WTC11 (cell line): ENCODE data around the gene FAM53B. TPM values are rescaled to one million over a fixed set of nuclear protein-coding genes. Genes with fewer than 3 reads are reported as not detected.

ENCODE experiments used
- ATAC-seq: fragments of 200-7000 bp; cut with Tn5 transposase; 2 replicates; pipeline ENCODE4 v1.10.0; 2021; ENCODE audit warnings: mild to moderate bottlenecking, moderate library complexity
- CTCF ChIA-PET: fragments of 300-600 bp; sonication (Branson Sonifier 250); formaldehyde crosslinking; loops from one replicate; lab custom pipeline; 2021; ENCODE audit warnings: antibody characterized with exemption; lab: Charles Lee
- POLR2A ChIA-PET: fragments of 350-600 bp; sonication (Branson Sonifier 250); formaldehyde crosslinking; loops from one replicate; lab custom pipeline; 2021; ENCODE audit warnings: antibody characterized with exemption; lab: Charles Lee
- DNase-seq: peaks from one replicate; pipeline ENCODE4 v3.0.0; 2021; ENCODE audit warnings: low spot score
- H3K27ac Mint-ChIP-seq: 2 replicates; pipeline ENCODE4 v1.8.0; 2021; ENCODE audit warnings: mixed read lengths
- H3K27me3 Mint-ChIP-seq: 2 replicates; pipeline ENCODE4 v1.8.0; 2021; ENCODE audit warnings: low read depth, mild to moderate bottlenecking, moderate library complexity, mixed read lengths
- H3K36me3 Mint-ChIP-seq: 2 replicates; pipeline ENCODE4 v1.8.0; 2021; ENCODE audit warnings: mixed read lengths
- H3K4me1 Mint-ChIP-seq: 2 replicates; pipeline ENCODE4 v1.8.0; 2022; ENCODE audit warnings: mixed read lengths
- H3K4me3 Mint-ChIP-seq: 2 replicates; pipeline ENCODE4 v1.8.0; 2021; ENCODE audit warnings: mild to moderate bottlenecking, moderate library complexity, mixed read lengths
- H3K9me3 Mint-ChIP-seq: 2 replicates; pipeline ENCODE4 v1.8.0; 2021; ENCODE audit warnings: mixed read lengths
- CREB1 ChIP-seq: sonication (generic); formaldehyde crosslinking; IDR thresholded peaks from 2 replicates; pipeline ENCODE4 v1.8.0; 2023; ENCODE audit warnings: mild to moderate bottlenecking, missing genetic modification reagents
- ELF4 ChIP-seq: sonication (generic); formaldehyde crosslinking; IDR thresholded peaks from 2 replicates; pipeline ENCODE4 v1.8.1; 2022; ENCODE audit warnings: low read depth, mild to moderate bottlenecking, moderate library complexity, missing genetic modification reagents
- ESRRA ChIP-seq: sonication (generic); formaldehyde crosslinking; IDR thresholded peaks from 2 replicates; pipeline ENCODE4 v1.8.1; 2022; ENCODE audit warnings: mild to moderate bottlenecking, missing genetic modification reagents, borderline replicate concordance
- FOXJ3 ChIP-seq: sonication (generic); formaldehyde crosslinking; IDR thresholded peaks from 2 replicates; pipeline ENCODE4 v1.9.0; 2021; ENCODE audit warnings: missing genetic modification reagents, mild to moderate bottlenecking, borderline replicate concordance
- NFE2L1 ChIP-seq: sonication (generic); formaldehyde crosslinking; IDR thresholded peaks from 2 replicates; pipeline ENCODE4 v1.8.1; 2023; ENCODE audit warnings: missing genetic modification reagents
- SP1 ChIP-seq: sonication (generic); formaldehyde crosslinking; conservative IDR thresholded peaks from 2 replicates; pipeline ENCODE4 v1.8.1; 2022; ENCODE audit warnings: missing genetic modification reagents
- ZNF138 ChIP-seq: sonication (generic); formaldehyde crosslinking; conservative IDR thresholded peaks from 2 replicates; pipeline ENCODE4 v1.8.1; 2022; ENCODE audit warnings: mild to moderate bottlenecking, moderate library complexity, missing genetic modification reagents
- ZNF317 ChIP-seq: sonication (generic); formaldehyde crosslinking; IDR thresholded peaks from 2 replicates; pipeline ENCODE4 v1.8.1; 2023; ENCODE audit warnings: low read depth, mild to moderate bottlenecking, moderate library complexity, missing genetic modification reagents, borderline replicate concordance
- total RNA-seq: library from RNA; stranded (reverse); gene quantifications from 3 replicates; pipeline ENCODE4 v1.2.3, GENCODE V29; 2021
- TF ChIP-seq, protein P1 (sequence below): sonication (generic); formaldehyde crosslinking; IDR thresholded peaks from 2 replicates; pipeline ENCODE4 v1.8.1; 2022; ENCODE audit warnings: low read depth, missing genetic modification reagents, borderline replicate concordance
- TF ChIP-seq, protein P2 (sequence below): sonication (generic); formaldehyde crosslinking; IDR thresholded peaks from 2 replicates; pipeline ENCODE4 v1.8.0; 2022; ENCODE audit warnings: mild to moderate bottlenecking, missing genetic modification reagents
- TF ChIP-seq, protein P3 (sequence below): fragments of 250-450 bp; sonication (Bioruptor Pico); IDR thresholded peaks from 2 replicates; pipeline ENCODE4 v1.9.0; 2021; ENCODE audit warnings: mild to moderate bottlenecking, borderline replicate concordance
- TF ChIP-seq, protein P4 (sequence below): sonication (generic); formaldehyde crosslinking; IDR thresholded peaks from 2 replicates; pipeline ENCODE4 v1.8.1; 2023; ENCODE audit warnings: mild to moderate bottlenecking, missing genetic modification reagents, moderate library complexity
- TF ChIP-seq, protein P5 (sequence below): sonication (generic); formaldehyde crosslinking; IDR thresholded peaks from 2 replicates; pipeline ENCODE4 v1.8.1; 2022; ENCODE audit warnings: mild to moderate bottlenecking, moderate library complexity, missing genetic modification reagents
- TF ChIP-seq, protein P6 (sequence below): fragments of 200-600 bp; IDR thresholded peaks from 2 replicates; pipeline ENCODE4 v1.8.0; 2022; ENCODE audit warnings: antibody characterized with exemption
- TF ChIP-seq, protein P7 (sequence below): fragments of 250-450 bp; sonication (Bioruptor Pico); IDR thresholded peaks from 2 replicates; pipeline ENCODE4 v1.9.0; 2021; ENCODE audit warnings: mild to moderate bottlenecking

FAM53B gene
- total RNA-seq, 1 experiment from 2014 or later = 21.3 TPM

DNA sequence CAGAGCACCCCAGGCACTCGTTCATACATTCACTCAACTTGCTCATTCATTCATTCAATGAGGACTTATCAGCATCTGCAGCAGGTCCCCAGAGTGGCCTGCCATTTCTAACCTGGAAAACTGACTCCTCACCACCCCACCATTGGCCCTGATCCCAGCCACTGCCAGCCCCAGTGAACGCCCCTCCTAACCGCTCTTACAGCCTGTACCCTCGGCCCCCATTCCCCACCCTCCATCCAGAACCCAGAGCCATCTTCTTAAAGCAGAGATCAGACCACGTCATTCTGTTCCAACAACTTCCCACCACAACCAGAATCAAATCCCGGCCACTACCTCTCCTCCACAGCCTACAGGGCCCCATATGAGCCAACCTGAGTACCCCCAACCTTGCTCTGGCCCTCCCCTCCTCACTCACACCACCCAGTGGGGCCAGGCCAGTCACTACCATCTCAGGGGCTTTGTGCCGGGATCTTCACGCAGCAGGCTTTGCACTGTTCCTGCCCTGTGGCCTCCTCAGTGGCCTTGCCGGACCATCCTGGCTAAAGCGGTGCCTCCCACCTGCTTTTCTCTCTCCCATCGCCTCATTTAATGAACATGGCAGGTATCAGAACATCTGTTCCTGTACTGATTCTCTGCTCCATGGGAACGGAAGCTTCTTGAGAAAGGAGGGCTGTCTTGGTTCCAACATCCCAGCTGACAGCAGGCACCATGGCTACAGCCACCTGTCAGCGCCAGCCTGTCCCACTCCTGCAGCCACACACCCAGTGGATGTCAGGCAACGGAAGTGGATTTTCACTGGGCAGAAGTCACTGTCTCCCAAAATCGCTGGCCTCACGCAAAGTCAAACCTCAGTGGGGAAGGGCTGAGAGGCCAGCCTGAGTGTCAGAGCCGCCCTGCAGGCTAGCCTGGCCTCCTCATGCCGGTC lies 45.4 kb downstream of the FAM53B start (continued):
- TF ChIP-seq, protein P1, sequence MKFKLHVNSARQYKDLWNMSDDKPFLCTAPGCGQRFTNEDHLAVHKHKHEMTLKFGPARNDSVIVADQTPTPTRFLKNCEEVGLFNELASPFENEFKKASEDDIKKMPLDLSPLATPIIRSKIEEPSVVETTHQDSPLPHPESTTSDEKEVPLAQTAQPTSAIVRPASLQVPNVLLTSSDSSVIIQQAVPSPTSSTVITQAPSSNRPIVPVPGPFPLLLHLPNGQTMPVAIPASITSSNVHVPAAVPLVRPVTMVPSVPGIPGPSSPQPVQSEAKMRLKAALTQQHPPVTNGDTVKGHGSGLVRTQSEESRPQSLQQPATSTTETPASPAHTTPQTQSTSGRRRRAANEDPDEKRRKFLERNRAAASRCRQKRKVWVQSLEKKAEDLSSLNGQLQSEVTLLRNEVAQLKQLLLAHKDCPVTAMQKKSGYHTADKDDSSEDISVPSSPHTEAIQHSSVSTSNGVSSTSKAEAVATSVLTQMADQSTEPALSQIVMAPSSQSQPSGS (CRISPR knock-in tag) = no peak
- no peak for TF ChIP-seq ELF4 (CRISPR knock-in tag)
- TF ChIP-seq, protein P2, sequence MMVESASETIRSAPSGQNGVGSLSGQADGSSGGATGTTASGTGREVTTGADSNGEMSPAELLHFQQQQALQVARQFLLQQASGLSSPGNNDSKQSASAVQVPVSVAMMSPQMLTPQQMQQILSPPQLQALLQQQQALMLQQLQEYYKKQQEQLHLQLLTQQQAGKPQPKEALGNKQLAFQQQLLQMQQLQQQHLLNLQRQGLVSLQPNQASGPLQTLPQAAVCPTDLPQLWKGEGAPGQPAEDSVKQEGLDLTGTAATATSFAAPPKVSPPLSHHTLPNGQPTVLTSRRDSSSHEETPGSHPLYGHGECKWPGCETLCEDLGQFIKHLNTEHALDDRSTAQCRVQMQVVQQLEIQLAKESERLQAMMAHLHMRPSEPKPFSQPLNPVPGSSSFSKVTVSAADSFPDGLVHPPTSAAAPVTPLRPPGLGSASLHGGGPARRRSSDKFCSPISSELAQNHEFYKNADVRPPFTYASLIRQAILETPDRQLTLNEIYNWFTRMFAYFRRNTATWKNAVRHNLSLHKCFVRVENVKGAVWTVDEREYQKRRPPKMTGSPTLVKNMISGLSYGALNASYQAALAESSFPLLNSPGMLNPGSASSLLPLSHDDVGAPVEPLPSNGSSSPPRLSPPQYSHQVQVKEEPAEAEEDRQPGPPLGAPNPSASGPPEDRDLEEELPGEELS = no peak

DNA sequence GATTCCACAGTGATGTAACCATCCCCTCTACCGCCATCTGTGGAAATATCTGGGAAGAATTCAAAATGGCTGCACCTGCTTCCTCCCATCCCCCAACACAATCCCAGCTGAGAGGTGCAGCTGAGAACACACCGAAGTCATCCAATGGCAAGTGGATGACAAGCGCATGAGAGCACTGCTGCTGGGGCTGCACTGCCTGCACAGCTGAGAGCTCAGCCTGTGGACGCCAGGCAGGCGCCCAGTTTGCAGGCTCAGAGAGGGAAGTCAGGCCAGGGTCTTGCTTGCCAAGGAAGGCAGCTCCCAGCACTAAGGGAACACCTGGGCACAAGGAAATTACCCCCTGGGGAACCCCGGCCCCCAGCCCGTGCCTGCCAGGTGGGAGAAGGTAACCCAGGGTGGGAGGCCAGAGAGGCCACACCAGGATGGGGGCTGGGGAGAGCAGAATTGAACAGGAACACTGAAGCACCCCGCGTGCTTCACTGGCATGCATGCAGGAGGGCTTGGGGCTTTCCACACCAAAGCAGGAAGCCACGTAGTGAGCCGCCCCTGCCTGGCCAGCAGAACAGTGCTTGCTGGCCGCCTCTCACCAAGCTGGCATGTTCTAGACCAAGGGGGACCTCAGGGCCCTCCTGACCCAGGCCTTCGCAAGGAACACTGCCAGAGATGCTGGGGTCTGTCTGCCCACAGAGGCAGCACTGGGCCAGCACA lies 46.2 kb downstream of the FAM53B start:
- no peak overlapping the region for H3K27ac Mint-ChIP-seq
- H3K9me3 Mint-ChIP-seq = no peaks in the 10 kb centered on the region
- H3K4me3 Mint-ChIP-seq = no peak overlapping the region
- peaks cover 12% of the 10 kb centered on the region for H3K36me3 Mint-ChIP-seq
- H3K27me3 Mint-ChIP-seq = no peaks in the 10 kb centered on the region
- DNase-seq (no peak), ATAC-seq (peak; percentile 43; the same call in 1 of the 2 replicates)
- CTCF ChIA-PET = interaction anchor here (0.7 to 1.8 kb wide), 2 partner anchors 11 to 43 kb away, joined by 4 to 9 read pairs; no protein-coding TSS in a partner anchor
- POLR2A ChIA-PET = no interaction called here
- peaks cover 11% of the 10 kb centered on the region for H3K4me1 Mint-ChIP-seq
- TF ChIP-seq, protein P3, sequence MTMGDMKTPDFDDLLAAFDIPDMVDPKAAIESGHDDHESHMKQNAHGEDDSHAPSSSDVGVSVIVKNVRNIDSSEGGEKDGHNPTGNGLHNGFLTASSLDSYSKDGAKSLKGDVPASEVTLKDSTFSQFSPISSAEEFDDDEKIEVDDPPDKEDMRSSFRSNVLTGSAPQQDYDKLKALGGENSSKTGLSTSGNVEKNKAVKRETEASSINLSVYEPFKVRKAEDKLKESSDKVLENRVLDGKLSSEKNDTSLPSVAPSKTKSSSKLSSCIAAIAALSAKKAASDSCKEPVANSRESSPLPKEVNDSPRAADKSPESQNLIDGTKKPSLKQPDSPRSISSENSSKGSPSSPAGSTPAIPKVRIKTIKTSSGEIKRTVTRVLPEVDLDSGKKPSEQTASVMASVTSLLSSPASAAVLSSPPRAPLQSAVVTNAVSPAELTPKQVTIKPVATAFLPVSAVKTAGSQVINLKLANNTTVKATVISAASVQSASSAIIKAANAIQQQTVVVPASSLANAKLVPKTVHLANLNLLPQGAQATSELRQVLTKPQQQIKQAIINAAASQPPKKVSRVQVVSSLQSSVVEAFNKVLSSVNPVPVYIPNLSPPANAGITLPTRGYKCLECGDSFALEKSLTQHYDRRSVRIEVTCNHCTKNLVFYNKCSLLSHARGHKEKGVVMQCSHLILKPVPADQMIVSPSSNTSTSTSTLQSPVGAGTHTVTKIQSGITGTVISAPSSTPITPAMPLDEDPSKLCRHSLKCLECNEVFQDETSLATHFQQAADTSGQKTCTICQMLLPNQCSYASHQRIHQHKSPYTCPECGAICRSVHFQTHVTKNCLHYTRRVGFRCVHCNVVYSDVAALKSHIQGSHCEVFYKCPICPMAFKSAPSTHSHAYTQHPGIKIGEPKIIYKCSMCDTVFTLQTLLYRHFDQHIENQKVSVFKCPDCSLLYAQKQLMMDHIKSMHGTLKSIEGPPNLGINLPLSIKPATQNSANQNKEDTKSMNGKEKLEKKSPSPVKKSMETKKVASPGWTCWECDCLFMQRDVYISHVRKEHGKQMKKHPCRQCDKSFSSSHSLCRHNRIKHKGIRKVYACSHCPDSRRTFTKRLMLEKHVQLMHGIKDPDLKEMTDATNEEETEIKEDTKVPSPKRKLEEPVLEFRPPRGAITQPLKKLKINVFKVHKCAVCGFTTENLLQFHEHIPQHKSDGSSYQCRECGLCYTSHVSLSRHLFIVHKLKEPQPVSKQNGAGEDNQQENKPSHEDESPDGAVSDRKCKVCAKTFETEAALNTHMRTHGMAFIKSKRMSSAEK (CRISPR knock-in tag) = no peak
- TF ChIP-seq FOXJ3 (CRISPR knock-in tag) = no peak
- TF ChIP-seq, protein P4, sequence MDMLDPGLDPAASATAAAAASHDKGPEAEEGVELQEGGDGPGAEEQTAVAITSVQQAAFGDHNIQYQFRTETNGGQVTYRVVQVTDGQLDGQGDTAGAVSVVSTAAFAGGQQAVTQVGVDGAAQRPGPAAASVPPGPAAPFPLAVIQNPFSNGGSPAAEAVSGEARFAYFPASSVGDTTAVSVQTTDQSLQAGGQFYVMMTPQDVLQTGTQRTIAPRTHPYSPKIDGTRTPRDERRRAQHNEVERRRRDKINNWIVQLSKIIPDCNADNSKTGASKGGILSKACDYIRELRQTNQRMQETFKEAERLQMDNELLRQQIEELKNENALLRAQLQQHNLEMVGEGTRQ (CRISPR knock-in tag) = no peak
- TF ChIP-seq, all 79 proteins: peak for 0

DNA sequence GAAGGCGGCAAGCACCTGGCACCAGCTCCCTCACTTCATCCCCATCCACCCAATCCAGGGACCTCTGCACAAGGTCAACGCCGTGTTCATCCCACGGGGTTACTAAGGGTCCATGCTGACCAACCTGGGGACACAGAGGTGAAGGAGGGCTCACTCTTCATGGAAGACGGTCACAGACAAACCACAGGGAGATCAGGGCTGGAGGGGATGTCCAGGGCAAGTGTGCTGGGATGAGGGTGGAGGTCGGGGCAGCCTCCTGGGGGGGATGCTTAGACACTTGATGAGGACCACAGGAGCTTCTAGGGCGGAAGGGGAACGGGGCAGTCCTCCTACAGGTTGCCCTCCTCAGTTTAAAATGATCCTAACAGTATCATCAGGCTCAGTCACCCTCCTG lies 46.7 kb downstream of the FAM53B start:
- H3K27me3 Mint-ChIP-seq = no peaks in the 10 kb centered on the region
- peaks cover 11% of the 10 kb centered on the region for H3K4me1 Mint-ChIP-seq
- ATAC-seq (no peak), DNase-seq (no peak)
- CTCF ChIA-PET = interaction anchor here (0.7 to 1.8 kb wide), 2 partner anchors 11 to 44 kb away, joined by 4 to 9 read pairs; no protein-coding TSS in a partner anchor
- H3K9me3 Mint-ChIP-seq = no peaks in the 10 kb centered on the region
- no peak overlapping the region for H3K27ac Mint-ChIP-seq
- peaks cover 12% of the 10 kb centered on the region for H3K36me3 Mint-ChIP-seq
- POLR2A ChIA-PET = no interaction called here
- no peak overlapping the region for H3K4me3 Mint-ChIP-seq
- no peak for TF ChIP-seq CREB1
- TF ChIP-seq SP1 (CRISPR knock-in tag) = no peak
- TF ChIP-seq ZNF138 (CRISPR knock-in tag) = no peak
- no peak for TF ChIP-seq NFE2L1 (CRISPR knock-in tag)
- TF ChIP-seq ESRRA (CRISPR knock-in tag) = no peak
- TF ChIP-seq, protein P5, sequence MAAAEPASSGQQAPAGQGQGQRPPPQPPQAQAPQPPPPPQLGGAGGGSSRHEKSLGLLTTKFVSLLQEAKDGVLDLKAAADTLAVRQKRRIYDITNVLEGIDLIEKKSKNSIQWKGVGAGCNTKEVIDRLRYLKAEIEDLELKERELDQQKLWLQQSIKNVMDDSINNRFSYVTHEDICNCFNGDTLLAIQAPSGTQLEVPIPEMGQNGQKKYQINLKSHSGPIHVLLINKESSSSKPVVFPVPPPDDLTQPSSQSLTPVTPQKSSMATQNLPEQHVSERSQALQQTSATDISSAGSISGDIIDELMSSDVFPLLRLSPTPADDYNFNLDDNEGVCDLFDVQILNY (CRISPR knock-in tag) = no peak
- TF ChIP-seq, protein P6, sequence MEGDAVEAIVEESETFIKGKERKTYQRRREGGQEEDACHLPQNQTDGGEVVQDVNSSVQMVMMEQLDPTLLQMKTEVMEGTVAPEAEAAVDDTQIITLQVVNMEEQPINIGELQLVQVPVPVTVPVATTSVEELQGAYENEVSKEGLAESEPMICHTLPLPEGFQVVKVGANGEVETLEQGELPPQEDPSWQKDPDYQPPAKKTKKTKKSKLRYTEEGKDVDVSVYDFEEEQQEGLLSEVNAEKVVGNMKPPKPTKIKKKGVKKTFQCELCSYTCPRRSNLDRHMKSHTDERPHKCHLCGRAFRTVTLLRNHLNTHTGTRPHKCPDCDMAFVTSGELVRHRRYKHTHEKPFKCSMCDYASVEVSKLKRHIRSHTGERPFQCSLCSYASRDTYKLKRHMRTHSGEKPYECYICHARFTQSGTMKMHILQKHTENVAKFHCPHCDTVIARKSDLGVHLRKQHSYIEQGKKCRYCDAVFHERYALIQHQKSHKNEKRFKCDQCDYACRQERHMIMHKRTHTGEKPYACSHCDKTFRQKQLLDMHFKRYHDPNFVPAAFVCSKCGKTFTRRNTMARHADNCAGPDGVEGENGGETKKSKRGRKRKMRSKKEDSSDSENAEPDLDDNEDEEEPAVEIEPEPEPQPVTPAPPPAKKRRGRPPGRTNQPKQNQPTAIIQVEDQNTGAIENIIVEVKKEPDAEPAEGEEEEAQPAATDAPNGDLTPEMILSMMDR = no peak
- TF ChIP-seq ZNF317 = no peak
- TF ChIP-seq, protein P7, sequence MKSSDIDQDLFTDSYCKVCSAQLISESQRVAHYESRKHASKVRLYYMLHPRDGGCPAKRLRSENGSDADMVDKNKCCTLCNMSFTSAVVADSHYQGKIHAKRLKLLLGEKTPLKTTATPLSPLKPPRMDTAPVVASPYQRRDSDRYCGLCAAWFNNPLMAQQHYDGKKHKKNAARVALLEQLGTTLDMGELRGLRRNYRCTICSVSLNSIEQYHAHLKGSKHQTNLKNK (CRISPR knock-in tag) = no peak
